Liver (tissue), 9 donors: Measurements from ENCODE around the gene SLC2A4. TPM values are rescaled to one million over a fixed set of nuclear protein-coding genes. Genes with fewer than 3 reads are reported as not detected.

Source experiments
- DNase-seq: peaks from one replicate; pipeline ENCODE4 v3.0.0-alpha.2; 2017; ENCODE audit warnings: low spot score
- H3K27ac ChIP-seq, 2 donors: one replicate each; pipeline ENCODE4 v1.7.0; 2013; ENCODE audit warnings: inconsistent platforms in 2 of 2, low read length in 2 of 2, control low read depth in 1 of 2, low read depth in 1 of 2, mild to moderate bottlenecking in 1 of 2
- H3K27me3 ChIP-seq, 4 donors: one replicate each; pipeline versions ENCODE4 v1.6.1 to v1.7.0; 2013; ENCODE audit warnings: low read length in 3 of 4, inconsistent platforms in 1 of 4, mild to moderate bottlenecking in 1 of 4, moderate library complexity in 1 of 4; ENCODE audit not compliant: control insufficient read depth in 4 of 4, insufficient read depth in 4 of 4
- H3K36me3 ChIP-seq, 4 donors: one replicate each; pipeline versions ENCODE4 v1.6.1 to v1.7.0; 2013; ENCODE audit warnings: low read length in 3 of 4, mild to moderate bottlenecking in 3 of 4, low read depth in 1 of 4, moderate library complexity in 1 of 4; ENCODE audit not compliant: control insufficient read depth in 4 of 4, insufficient read depth in 3 of 4
- H3K4me1 ChIP-seq, 4 donors: one replicate each; pipeline versions ENCODE4 v1.6.1 to v1.7.0; 2013; ENCODE audit warnings: low read length in 3 of 4, mild to moderate bottlenecking in 3 of 4, moderate library complexity in 1 of 4; ENCODE audit not compliant: control insufficient read depth in 4 of 4, insufficient read depth in 4 of 4
- H3K4me3 ChIP-seq, 3 donors: one replicate each; pipeline versions ENCODE4 v1.6.1 to v1.7.0; 2013; ENCODE audit warnings: low read length in 3 of 3, control low read depth in 1 of 3, low read depth in 1 of 3, mild to moderate bottlenecking in 1 of 3
- H3K9ac ChIP-seq, 2 donors: one replicate each; pipeline ENCODE4 v1.7.0; 2013; ENCODE audit warnings: low read length in 2 of 2, mild to moderate bottlenecking in 2 of 2, moderate library complexity in 2 of 2, control low read depth in 1 of 2, low read depth in 1 of 2
- H3K9me3 ChIP-seq, 4 donors: one replicate each; pipeline versions ENCODE4 v1.6.1 to v1.7.0; 2013; ENCODE audit warnings: low read length in 3 of 4; ENCODE audit not compliant: control insufficient read depth in 4 of 4
- EGR1 ChIP-seq, 2 donors: IDR thresholded peaks; 2 replicates each; pipeline ENCODE4 v1.6.1; 2016 to 2018; ENCODE audit warnings: antibody characterized with exemption in 2 of 2, low read depth in 2 of 2
- GABPA ChIP-seq, 2 donors: IDR thresholded peaks in 1 of 2; conservative IDR thresholded peaks in 1 of 2; 2 replicates each; pipeline ENCODE4 v1.6.1; 2016; ENCODE audit warnings: antibody characterized with exemption in 2 of 2, mild to moderate bottlenecking in 1 of 2, moderate library complexity in 1 of 2
- HNF4G ChIP-seq: IDR thresholded peaks from 2 replicates; pipeline ENCODE4 v1.6.1; 2016; ENCODE audit warnings: antibody characterized with exemption
- JUND ChIP-seq, 2 donors: IDR thresholded peaks; 2 replicates each; pipeline ENCODE4 v1.6.1; 2016; ENCODE audit warnings: antibody characterized with exemption in 2 of 2
- NR2F2 ChIP-seq: IDR thresholded peaks from 2 replicates; pipeline ENCODE4 v1.6.1; 2016; ENCODE audit warnings: antibody characterized with exemption
- TAF1 ChIP-seq: conservative IDR thresholded peaks from 2 replicates; pipeline ENCODE4 v1.6.1; 2016; ENCODE audit warnings: antibody characterized with exemption, mild to moderate bottlenecking
- YY1 ChIP-seq: IDR thresholded peaks from 2 replicates; pipeline ENCODE4 v1.6.1; 2016; ENCODE audit warnings: antibody characterized with exemption, mild to moderate bottlenecking
- WGBS: extraction: QIAGEN DNeasy Blood & Tissue Kit; methylation state at CpG from one replicate; pipeline ENCODE4 v1.1.7; 2013; 5-methylcytosine and 5-hydroxymethylcytosine counted together
- polyA plus RNA-seq, 2 donors: library from polyadenylated mRNA; stranded (reverse) in 1 of 2; unstranded in 1 of 2; fragments of 200-250 nt in 1 of 2; fragments of >200 nt in 1 of 2; fragmentation: Nextera tagmentation in 1 of 2; extraction: Ambion mirVana in 1 of 2; gene quantifications; one replicate each; pipeline versions ENCODE4 v1.2.1 to v1.2.3, GENCODE V29; 2013 to 2015
- total RNA-seq, 2 donors: library from RNA; depleted of rRNA; stranded (reverse); fragments of >200 nt; gene quantifications; one replicate each; pipeline ENCODE4 v1.2.3, GENCODE V29; 2014
- TF ChIP-seq, protein P1 (sequence below): fragments of 150-350 bp; IDR thresholded peaks from 2 replicates; pipeline ENCODE4 v1.5.1; 2017; ENCODE audit warnings: improper control_type of control experiment, low read depth, low read length; ENCODE audit not compliant: missing input control
- TF ChIP-seq, protein P2 (sequence below): IDR thresholded peaks from 2 replicates; pipeline ENCODE4 v1.6.1; 2016; ENCODE audit warnings: antibody characterized with exemption
- donor health status: healthy.
- donor health status: healthy.
- donor health status: healthy.
- donor health status: healthy.
- donor health status: healthy.

SLC2A4 gene
- total and polyA plus RNA-seq, 4 donors = 0.42 to 10.6 (median 1.6) TPM

- H3K9ac ChIP-seq = peak overlapping the region in 1 of 2 donors; percentile 46
- DNase-seq = peak; percentile 40
- H3K9me3 ChIP-seq = no peaks in the 10 kb centered on the region
- peaks cover 13 to 53% (median 32%) of the 10 kb centered on the region in 4 donors for H3K4me1 ChIP-seq
- no peak for TF ChIP-seq TAF1
- H3K36me3 ChIP-seq = peaks cover 0 to 3% (median 3%) of the 10 kb centered on the region in 4 donors
- no peaks in the 10 kb centered on the region for H3K27me3 ChIP-seq
- WGBS = 15% methylated on average over 71 of the region's 71 CpGs
- H3K4me3 ChIP-seq = peak overlapping the region; percentile 63 to 68 (median 65)
- peak overlapping the region; percentile 83 to 87 for H3K27ac ChIP-seq
Observed at GRCh38 chr17:7261379-7262191, 19.9 kb upstream of the SLC2A4 start.

DNA sequence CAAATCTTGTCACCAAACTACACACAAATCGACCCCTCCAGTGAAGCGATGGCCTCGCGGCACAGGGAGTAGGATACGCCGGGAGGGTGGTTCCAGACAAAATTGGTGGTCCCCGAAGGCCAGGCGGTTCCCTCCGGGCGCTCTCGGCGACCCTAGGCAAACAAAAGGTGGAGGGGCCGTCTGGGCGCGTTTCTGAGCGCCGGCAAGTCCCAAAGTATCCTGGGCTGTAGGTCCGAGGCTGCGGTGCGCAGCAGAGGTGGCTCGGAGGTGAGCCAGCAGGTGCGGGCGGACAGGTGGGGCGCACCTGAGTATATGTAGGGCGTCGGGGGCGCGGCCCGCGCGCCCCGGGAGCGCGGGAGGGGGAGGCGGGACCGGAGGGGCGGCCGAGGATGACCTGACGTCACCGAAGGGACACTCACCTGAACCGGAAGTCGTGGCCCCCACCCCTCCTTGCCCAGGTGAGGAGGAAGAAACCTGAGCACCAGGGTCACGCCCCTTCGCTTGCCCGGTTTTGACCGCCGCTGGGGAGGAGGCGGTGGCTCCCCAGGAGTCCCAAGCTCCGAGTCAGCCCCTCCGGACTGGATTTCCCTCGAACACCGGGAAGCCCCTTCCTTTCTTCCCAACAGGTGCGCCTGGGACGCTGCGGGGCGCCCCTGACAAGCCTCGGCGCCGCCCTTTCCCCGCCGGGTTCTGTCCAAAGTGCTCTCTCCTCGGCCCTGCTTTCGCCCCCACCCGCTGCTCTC, 19.2 kb upstream of the SLC2A4 start, which contains the start of gene CLDN7:
Gene CLDN7, minus strand, starts transcription at position 287 of the 743 bp plus-strand sequence. CDS start 435 bp downstream, outside the sequence.
- 13% methylated on average over 64 of the region's 64 CpGs for WGBS
- DNase-seq = peak; percentile 33
- H3K9me3 ChIP-seq = no peaks in the 10 kb centered on the region
- H3K27me3 ChIP-seq = no peaks in the 10 kb centered on the region
- peak within 1 kb of the TSS; percentile 63 to 68 (median 65) for H3K4me3 ChIP-seq
- peaks cover 13 to 53% (median 31%) of the 10 kb centered on the region in 4 donors for H3K4me1 ChIP-seq
- no peaks in the 10 kb centered on the region for H3K36me3 ChIP-seq
- peak within 1 kb of the TSS in 1 of 2 donors; percentile 46 for H3K9ac ChIP-seq
- H3K27ac ChIP-seq = peak within 1 kb of the TSS; percentile 83 to 87
- TF ChIP-seq, protein P1, sequence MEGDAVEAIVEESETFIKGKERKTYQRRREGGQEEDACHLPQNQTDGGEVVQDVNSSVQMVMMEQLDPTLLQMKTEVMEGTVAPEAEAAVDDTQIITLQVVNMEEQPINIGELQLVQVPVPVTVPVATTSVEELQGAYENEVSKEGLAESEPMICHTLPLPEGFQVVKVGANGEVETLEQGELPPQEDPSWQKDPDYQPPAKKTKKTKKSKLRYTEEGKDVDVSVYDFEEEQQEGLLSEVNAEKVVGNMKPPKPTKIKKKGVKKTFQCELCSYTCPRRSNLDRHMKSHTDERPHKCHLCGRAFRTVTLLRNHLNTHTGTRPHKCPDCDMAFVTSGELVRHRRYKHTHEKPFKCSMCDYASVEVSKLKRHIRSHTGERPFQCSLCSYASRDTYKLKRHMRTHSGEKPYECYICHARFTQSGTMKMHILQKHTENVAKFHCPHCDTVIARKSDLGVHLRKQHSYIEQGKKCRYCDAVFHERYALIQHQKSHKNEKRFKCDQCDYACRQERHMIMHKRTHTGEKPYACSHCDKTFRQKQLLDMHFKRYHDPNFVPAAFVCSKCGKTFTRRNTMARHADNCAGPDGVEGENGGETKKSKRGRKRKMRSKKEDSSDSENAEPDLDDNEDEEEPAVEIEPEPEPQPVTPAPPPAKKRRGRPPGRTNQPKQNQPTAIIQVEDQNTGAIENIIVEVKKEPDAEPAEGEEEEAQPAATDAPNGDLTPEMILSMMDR = no peak
- TF ChIP-seq GABPA (IDR thresholded peaks at IDR 0.05 in 1 of 2, conservative IDR thresholded peaks at IDR 0.05 in 1 of 2) = peak in 1 of 2 donors; percentile 15
- TF ChIP-seq, protein P2, sequence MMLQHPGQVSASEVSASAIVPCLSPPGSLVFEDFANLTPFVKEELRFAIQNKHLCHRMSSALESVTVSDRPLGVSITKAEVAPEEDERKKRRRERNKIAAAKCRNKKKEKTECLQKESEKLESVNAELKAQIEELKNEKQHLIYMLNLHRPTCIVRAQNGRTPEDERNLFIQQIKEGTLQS = no peak

GRCh38 chr17:7262935-7263800, 18.4 kb upstream of the SLC2A4 start:
- TF ChIP-seq YY1 (no peak), JUND (IDR thresholded peaks at IDR 0.05) (no peak), NR2F2 (no peak), HNF4G (no peak), EGR1 (IDR thresholded peaks at IDR 0.05; ENCODE audit: low read depth in 2 of 2) (no peak)
- TF ChIP-seq, protein P1 = no peak
- 12% methylated on average over 26 of the region's 26 CpGs for WGBS
- peak; percentile 43 for DNase-seq
- Histone ChIP-seq H3K4me1 (peaks cover 13 to 49% (median 27%) of the 10 kb centered on the region in 4 donors), H3K27me3 (no peaks in the 10 kb centered on the region), H3K9me3 (no peaks in the 10 kb centered on the region), H3K36me3 (no peaks in the 10 kb centered on the region), H3K27ac (no peak overlapping the region), H3K9ac (no peak overlapping the region), H3K4me3 (peak overlapping the region in 1 of 3 donors; percentile 63)
